ENCODE data around the gene ZNF407.

ZNF407 gene

GRCh38 chr18:74898965-74899364, 301.3 kb downstream of the ZNF407 start:
- Histone ChIP-seq H3K4me1 (peaks cover 4% of the 10 kb centered on the region), H3K27ac (no peak overlapping the region), H3K79me2 (no peaks in the 10 kb centered on the region), H3K9me3 (ENCODE audit: control insufficient read depth, low read length) (no peaks in the 10 kb centered on the region), H3K9ac (no peak overlapping the region), H3K36me3 (ENCODE audit: control insufficient read depth, insufficient read depth, low read length) (no peaks in the 10 kb centered on the region), H3K27me3 (ENCODE audit: control insufficient read depth, insufficient read depth, low read length) (no peaks in the 10 kb centered on the region), H3K4me2 (ENCODE audit: low read length) (no peak overlapping the region), H3K4me3 (ENCODE audit: low read depth, low read length) (no peak overlapping the region), H2AFZ (no peak overlapping the region)
- TF ChIP-seq, protein P1, sequence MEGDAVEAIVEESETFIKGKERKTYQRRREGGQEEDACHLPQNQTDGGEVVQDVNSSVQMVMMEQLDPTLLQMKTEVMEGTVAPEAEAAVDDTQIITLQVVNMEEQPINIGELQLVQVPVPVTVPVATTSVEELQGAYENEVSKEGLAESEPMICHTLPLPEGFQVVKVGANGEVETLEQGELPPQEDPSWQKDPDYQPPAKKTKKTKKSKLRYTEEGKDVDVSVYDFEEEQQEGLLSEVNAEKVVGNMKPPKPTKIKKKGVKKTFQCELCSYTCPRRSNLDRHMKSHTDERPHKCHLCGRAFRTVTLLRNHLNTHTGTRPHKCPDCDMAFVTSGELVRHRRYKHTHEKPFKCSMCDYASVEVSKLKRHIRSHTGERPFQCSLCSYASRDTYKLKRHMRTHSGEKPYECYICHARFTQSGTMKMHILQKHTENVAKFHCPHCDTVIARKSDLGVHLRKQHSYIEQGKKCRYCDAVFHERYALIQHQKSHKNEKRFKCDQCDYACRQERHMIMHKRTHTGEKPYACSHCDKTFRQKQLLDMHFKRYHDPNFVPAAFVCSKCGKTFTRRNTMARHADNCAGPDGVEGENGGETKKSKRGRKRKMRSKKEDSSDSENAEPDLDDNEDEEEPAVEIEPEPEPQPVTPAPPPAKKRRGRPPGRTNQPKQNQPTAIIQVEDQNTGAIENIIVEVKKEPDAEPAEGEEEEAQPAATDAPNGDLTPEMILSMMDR (IDR thresholded peaks at IDR 0.05) = no peak

DNA sequence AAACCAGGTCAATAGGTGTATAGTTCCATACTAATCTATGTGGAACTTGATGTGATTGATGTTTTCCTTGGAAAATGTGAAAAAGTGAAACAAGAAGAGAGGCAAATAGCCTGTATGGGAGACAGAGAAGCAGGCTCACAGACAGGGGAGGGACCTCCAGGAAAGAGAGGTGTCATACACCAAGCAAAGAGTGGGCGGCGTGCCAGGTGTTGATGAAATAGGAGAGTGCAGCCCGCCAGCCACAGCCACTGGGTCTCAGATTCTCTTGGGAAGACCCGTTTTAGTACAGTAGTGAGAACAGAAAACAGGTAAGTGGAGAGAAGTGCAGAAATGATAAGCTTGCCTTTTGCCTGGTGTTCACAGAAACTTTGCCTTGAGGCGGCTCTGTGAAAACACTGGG, 301.9 kb downstream of the ZNF407 start:
- H3K9me3 ChIP-seq (ENCODE audit: control insufficient read depth, low read length) = no peaks in the 10 kb centered on the region
- H3K4me1 ChIP-seq = peaks cover 4% of the 10 kb centered on the region
- H3K9ac ChIP-seq = no peak overlapping the region
- no peaks in the 10 kb centered on the region for H3K27me3 ChIP-seq (ENCODE audit: control insufficient read depth, insufficient read depth, low read length)
- no peak overlapping the region for H3K27ac ChIP-seq
- TF ChIP-seq, protein P1 (IDR thresholded peaks at IDR 0.05) = no peak
- no peaks in the 10 kb centered on the region for H3K79me2 ChIP-seq
- no peak overlapping the region for H3K4me3 ChIP-seq (ENCODE audit: low read depth, low read length)
- H3K4me2 ChIP-seq (ENCODE audit: low read length) = no peak overlapping the region
- H3K36me3 ChIP-seq (ENCODE audit: control insufficient read depth, insufficient read depth, low read length) = no peaks in the 10 kb centered on the region
- H2AFZ ChIP-seq = no peak overlapping the region

DNA sequence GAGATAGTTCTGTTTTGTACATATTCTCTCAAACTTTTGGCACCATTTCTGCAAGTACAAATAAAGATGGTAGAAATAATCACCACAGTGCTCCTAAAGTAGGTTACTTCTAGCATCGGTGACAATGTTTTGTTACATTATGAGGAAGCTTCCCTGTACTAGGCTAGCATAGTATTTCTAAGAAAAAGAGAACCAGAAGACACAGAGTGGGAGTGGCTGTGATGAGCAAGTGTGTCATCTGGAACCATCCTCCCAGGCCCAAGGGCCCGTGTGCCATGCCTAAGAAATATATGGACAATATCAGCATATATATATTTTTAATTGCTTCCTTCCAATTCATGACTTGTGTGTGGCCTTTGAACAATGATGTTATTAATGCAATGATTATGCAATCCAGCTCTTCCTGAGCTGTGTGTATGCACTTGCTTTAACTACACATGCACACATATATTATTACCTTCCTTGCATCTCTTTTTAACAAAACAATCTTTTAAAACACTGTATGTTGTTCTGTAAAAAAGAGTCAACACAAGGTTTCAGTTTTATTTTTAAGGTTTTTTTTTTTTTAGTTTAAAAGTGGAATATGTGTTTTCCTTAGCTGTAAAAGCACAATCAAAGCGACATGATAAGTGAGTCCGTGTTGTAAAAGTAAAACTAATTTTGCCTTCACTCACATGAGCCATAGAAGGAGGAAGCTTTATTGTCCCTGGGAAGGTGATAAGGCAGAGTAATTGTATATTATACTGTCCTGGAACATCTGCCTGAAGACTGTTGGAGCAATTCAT, 303.9 kb downstream of the ZNF407 start:
- H3K4me1 ChIP-seq = peaks cover under 1% of the 10 kb centered on the region
- no peaks in the 10 kb centered on the region for H3K27me3 ChIP-seq (ENCODE audit: control insufficient read depth, insufficient read depth, low read length)
- no peak overlapping the region for H2AFZ ChIP-seq
- H3K4me2 ChIP-seq (ENCODE audit: low read length) = no peak overlapping the region
- H3K79me2 ChIP-seq = no peaks in the 10 kb centered on the region
- no peaks in the 10 kb centered on the region for H3K9me3 ChIP-seq (ENCODE audit: control insufficient read depth, low read length)
- TF ChIP-seq, protein P1 (IDR thresholded peaks at IDR 0.05) = no peak
- no peaks in the 10 kb centered on the region for H3K36me3 ChIP-seq (ENCODE audit: control insufficient read depth, insufficient read depth, low read length)
- H3K9ac ChIP-seq = no peak overlapping the region
- no peak overlapping the region for H3K27ac ChIP-seq
- no peak overlapping the region for H3K4me3 ChIP-seq (ENCODE audit: low read depth, low read length)

GRCh38 chr18:74902147-74902455, 304.4 kb downstream of the ZNF407 start:
- H3K79me2 ChIP-seq = no peaks in the 10 kb centered on the region
- no peaks in the 10 kb centered on the region for H3K36me3 ChIP-seq (ENCODE audit: control insufficient read depth, insufficient read depth, low read length)
- H3K27me3 ChIP-seq (ENCODE audit: control insufficient read depth, insufficient read depth, low read length) = no peaks in the 10 kb centered on the region
- no peaks in the 10 kb centered on the region for H3K9me3 ChIP-seq (ENCODE audit: control insufficient read depth, low read length)
- H2AFZ ChIP-seq = no peak overlapping the region
- H3K4me1 ChIP-seq = no peaks in the 10 kb centered on the region
- TF ChIP-seq, protein P1 (IDR thresholded peaks at IDR 0.05) = no peak
- H3K27ac ChIP-seq = no peak overlapping the region
- no peak overlapping the region for H3K9ac ChIP-seq
- H3K4me3 ChIP-seq (ENCODE audit: low read depth, low read length) = no peak overlapping the region
- no peak overlapping the region for H3K4me2 ChIP-seq (ENCODE audit: low read length)

DNA sequence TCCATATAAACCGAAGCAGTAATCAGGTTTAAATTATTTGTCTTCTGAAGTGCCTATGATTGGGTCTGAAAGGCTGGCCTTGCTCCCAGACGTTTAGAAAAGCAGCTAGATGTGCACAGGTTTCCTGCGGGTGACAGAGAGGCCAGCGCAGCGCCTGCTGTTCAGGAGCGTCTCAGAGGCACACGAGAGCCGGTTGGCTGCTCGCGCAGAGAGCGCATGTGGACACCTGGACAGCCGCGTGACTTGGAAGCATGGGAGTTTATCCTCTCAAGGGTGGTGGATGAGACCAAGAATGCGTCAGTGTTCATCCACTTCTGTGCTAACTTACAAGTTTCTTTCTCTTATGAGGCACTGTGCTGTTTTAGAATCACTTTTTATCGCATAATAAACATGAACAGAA, 307.6 kb downstream of the ZNF407 start:
- Histone ChIP-seq H3K79me2 (no peaks in the 10 kb centered on the region), H3K9ac (no peak overlapping the region), H2AFZ (no peak overlapping the region), H3K4me2 (ENCODE audit: low read length) (no peak overlapping the region), H3K4me1 (no peaks in the 10 kb centered on the region), H3K4me3 (ENCODE audit: low read depth, low read length) (no peak overlapping the region), H3K27ac (no peak overlapping the region), H3K9me3 (ENCODE audit: control insufficient read depth, low read length) (no peaks in the 10 kb centered on the region), H3K36me3 (ENCODE audit: control insufficient read depth, insufficient read depth, low read length) (no peaks in the 10 kb centered on the region), H3K27me3 (ENCODE audit: control insufficient read depth, insufficient read depth, low read length) (no peaks in the 10 kb centered on the region)
- TF ChIP-seq, protein P1 (IDR thresholded peaks at IDR 0.05) = no peak

All from parathyroid adenoma (tissue), 2 donors.